Spinal cord (tissue), 10 donors: ENCODE results near the gene LRRC8D. TPM values are rescaled to one million over a fixed set of nuclear protein-coding genes. Genes with fewer than 3 reads are reported as not detected.

Experiments
- DNase-seq, 6 donors: peaks; one replicate each; pipeline versions ENCODE4 v3.0.0 to v3.0.0-alpha.2; 2013 to 2015; ENCODE audit warnings: low spot score in 6 of 6, low read depth in 4 of 6
- H3K27ac ChIP-seq: one replicate; pipeline ENCODE4 v1.5.1; 2013; ENCODE audit warnings: low read depth, low read length, control low read depth
- H3K27me3 ChIP-seq: one replicate; pipeline ENCODE4 v1.6.1; 2013; ENCODE audit warnings: low read length; ENCODE audit not compliant: control insufficient read depth, insufficient read depth
- H3K36me3 ChIP-seq: one replicate; pipeline ENCODE4 v1.6.1; 2013; ENCODE audit warnings: low read length; ENCODE audit not compliant: control insufficient read depth, insufficient read depth
- H3K4me1 ChIP-seq: one replicate; pipeline ENCODE4 v1.6.1; 2013; ENCODE audit warnings: low read length; ENCODE audit not compliant: control insufficient read depth, insufficient read depth
- H3K4me3 ChIP-seq: one replicate; pipeline ENCODE4 v1.5.1; 2013; ENCODE audit warnings: low read depth, low read length, control low read depth
- H3K9me3 ChIP-seq: one replicate; pipeline ENCODE4 v1.6.1; 2013; ENCODE audit warnings: low read length; ENCODE audit not compliant: control insufficient read depth, insufficient read depth
- WGBS: methylation state at CpG from one replicate; pipeline ENCODE4 v1.1.5; 2013; ENCODE audit warnings: missing lambda C conversion rate; ENCODE audit not compliant: insufficient coverage; 5-methylcytosine and 5-hydroxymethylcytosine counted together
- polyA plus RNA-seq, 2 donors: library from polyadenylated mRNA; unstranded; fragments of 120-200 nt; gene quantifications; one replicate each; pipeline ENCODE4 v1.2.1, GENCODE V29; 2013; ENCODE audit not compliant: insufficient read length in 2 of 2
- total RNA-seq, 2 donors: library from RNA; depleted of rRNA in 1 of 2; stranded (reverse); fragments of 120-200 nt in 1 of 2; fragments of >200 nt in 1 of 2; gene quantifications; one replicate each; pipeline versions ENCODE4 v1.2.3 to v1.2.4, GENCODE V29; 2013 to 2014
- donor health status: healthy.

Gene LRRC8D
- total and polyA plus RNA-seq, 4 donors, result 29.3 to 49.2 (median 45.2) TPM

DNA sequence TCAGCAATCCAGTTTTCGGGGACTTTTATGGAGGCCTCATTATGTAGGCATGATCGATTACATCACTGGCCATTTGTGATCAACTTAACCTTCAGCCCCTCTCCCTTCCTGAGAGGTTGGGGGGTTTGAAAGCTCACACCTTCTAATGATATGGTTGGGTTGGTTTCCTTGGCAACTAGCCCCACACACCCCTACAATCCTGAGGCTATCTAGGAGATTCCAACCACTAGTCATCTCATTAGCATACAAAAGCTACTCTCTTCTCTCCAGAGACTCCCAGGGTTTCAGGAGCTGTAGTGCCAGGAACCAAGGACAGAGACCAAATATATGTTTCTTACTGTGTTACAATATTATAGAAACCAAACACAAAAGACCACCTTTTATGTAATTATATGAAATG, 138.9 kb downstream of the LRRC8D start:
- Histone ChIP-seq H3K9me3 (no peaks in the 10 kb centered on the region), H3K27ac (no peak overlapping the region), H3K36me3 (no peaks in the 10 kb centered on the region), H3K4me3 (no peak overlapping the region), H3K4me1 (no peaks in the 10 kb centered on the region), H3K27me3 (no peaks in the 10 kb centered on the region)
- no CpG with 5 or more reads among the region's 2 CpGs for WGBS
- no peak for DNase-seq

DNA sequence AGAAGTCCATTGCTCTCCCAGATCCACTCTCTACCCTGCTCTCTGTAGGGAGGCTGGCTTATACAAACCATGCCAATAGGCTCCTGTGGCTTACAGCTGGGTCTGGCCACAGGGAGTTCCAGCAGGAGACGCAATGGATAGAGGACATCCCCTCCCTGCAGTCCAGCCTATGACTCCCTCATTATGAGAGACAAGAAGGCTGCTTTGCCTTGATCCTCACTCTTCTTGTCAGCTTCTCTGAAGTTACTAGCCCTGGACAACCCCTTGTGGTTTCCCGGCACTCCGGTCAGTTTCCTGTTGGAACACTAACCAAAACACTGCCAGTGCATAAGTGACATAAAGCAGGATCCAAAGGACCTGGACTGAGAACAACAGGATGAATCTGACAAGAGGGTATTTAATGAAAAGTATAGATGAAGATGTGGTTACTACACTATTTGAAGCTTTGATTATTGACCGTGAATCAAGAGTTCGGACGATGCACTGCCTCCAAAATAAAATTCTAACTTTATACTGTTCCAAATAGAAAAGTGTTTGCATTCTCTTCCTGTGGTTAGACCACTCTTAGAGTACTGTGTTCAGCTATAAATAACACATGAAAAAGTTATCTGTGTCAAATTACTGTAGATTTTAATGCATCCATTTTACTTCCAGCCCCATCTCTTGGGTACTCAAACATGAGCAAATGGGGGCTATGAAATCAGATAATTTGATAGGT, 141.4 kb downstream of the LRRC8D start:
- H3K4me3 ChIP-seq, result no peak overlapping the region
- no peak for DNase-seq
- no peaks in the 10 kb centered on the region for H3K4me1 ChIP-seq
- H3K9me3 ChIP-seq, result no peaks in the 10 kb centered on the region
- no peak overlapping the region for H3K27ac ChIP-seq
- no peaks in the 10 kb centered on the region for H3K36me3 ChIP-seq
- no peaks in the 10 kb centered on the region for H3K27me3 ChIP-seq
- WGBS, result 88% methylated on average over 1 of the region's 6 CpGs

DNA sequence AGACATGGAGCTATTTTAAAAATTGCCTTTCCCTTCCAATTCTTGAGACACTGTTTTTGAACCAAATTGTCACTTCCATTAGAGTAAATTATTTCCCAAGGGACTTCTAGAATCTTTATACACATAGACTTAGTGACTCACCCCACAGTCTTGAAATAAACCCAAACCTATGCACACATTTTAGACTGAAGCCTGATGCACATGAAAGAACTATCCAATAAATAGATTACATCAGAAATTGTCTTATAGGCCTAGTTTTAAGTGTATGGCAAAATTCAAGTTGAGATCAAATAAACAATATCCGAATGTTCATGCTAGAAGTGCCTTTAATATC, 141.9 kb downstream of the LRRC8D start:
- Histone ChIP-seq H3K9me3 (no peaks in the 10 kb centered on the region), H3K4me3 (no peak overlapping the region), H3K36me3 (no peaks in the 10 kb centered on the region), H3K4me1 (no peaks in the 10 kb centered on the region), H3K27me3 (no peaks in the 10 kb centered on the region), H3K27ac (no peak overlapping the region)
- DNase-seq, result no peak
- no CpG with 5 or more reads among the region's 1 CpG for whole genome bisulfite sequencing

DNA sequence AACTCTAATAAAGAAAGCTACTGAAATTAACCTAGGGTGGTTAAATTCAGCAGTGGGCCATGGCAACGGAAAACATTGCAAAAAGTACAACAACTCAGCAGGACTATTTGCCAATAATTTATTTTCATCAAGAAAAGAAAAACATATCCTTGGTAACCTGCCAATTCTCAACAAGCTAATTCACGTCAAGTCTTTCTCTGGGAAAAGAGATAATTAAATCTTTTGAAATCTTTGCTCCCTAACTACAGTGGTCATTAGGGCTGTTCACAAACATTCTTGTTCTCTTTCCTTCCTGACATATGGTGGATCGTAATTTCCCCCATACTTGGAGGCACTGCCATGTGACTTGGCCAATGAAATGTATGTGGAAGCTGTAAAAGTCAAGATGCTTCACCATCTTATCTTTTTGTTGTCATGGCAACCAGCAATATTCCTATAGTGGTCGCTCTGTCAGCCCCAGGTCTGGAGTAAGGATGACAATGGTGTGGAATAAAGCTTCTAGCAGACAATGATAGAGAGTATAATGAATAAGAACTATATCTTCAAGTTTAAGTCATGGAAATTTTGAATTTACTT, 144.4 kb downstream of the LRRC8D start:
- Histone ChIP-seq H3K4me3 (no peak overlapping the region), H3K9me3 (no peaks in the 10 kb centered on the region), H3K27ac (no peak overlapping the region), H3K4me1 (no peaks in the 10 kb centered on the region), H3K36me3 (no peaks in the 10 kb centered on the region), H3K27me3 (no peaks in the 10 kb centered on the region)
- DNase-seq, result peak in 2 of 6 donors; percentile 64 to 76
- no CpG with 5 or more reads among the region's 4 CpGs for WGBS

DNA sequence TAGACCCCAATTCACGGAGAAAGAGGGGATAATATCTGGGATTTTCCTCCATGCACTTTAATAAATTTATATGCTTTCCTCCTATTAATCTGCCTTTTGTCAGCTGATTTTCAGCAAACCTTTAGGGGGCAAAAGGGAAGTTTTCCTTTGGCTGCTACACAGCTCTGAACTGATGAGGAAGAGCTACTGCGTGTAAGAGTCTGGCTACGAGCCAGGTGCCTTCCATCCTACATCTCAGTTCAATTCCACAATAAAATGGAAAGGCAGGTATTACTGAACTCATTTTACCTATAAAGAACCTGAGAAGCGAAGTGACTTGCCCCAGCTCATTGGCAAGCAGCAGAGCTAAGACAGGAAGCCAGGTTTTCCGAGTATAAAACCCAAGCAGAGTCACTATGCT, 145.8 kb downstream of the LRRC8D start:
- Histone ChIP-seq H3K4me3 (no peak overlapping the region), H3K4me1 (no peaks in the 10 kb centered on the region), H3K9me3 (no peaks in the 10 kb centered on the region), H3K27ac (no peak overlapping the region), H3K27me3 (no peaks in the 10 kb centered on the region), H3K36me3 (no peaks in the 10 kb centered on the region)
- peak in 1 of 6 donors; percentile 33 for DNase-seq
- WGBS, result 77% methylated on average over 3 of the region's 5 CpGs

DNA sequence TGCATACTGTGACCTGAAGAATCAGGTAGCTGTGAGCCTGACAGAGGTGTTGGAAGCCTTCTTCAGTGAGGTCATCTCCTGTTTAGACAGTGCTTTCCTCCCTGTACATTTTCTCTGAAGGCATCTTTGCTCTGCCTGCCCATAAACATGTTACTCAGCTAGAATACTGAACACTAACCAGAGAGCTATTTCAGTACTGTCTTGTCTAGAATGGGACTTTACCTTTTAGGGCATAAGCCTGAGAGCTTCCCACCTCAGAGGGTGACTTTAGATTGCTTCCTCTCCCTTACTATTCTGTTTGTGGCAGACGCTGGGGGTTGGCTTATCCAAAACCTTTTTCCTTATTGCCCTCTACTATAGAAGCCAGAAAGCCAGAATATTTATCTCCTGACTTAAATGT, 150.8 kb downstream of the LRRC8D start:
- no CpG with 5 or more reads among the region's 1 CpG for WGBS
- Histone ChIP-seq H3K36me3 (no peaks in the 10 kb centered on the region), H3K27ac (no peak overlapping the region), H3K4me1 (no peaks in the 10 kb centered on the region), H3K4me3 (no peak overlapping the region), H3K27me3 (no peaks in the 10 kb centered on the region), H3K9me3 (no peaks in the 10 kb centered on the region)
- no peak for DNase-seq

DNA sequence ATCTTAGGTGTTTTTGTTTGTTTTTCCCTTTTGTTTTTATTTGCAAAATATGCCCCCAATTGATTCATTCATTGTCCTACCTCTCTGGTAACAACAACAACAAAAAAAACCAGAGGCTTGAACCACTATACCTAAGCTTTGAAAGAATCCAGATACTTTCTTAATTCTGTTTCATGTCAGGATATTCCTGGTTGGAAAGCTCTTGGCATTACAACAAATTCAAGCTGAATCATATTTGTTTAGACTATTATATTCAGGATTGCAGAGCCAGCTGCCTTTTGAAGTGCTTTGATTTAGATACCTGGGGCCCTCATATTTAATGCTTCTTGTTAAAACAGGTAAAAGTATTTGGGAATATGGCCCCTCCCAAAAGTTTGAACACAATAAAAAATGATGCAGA, 151.2 kb downstream of the LRRC8D start:
- Histone ChIP-seq H3K4me3 (no peak overlapping the region), H3K4me1 (no peaks in the 10 kb centered on the region), H3K27ac (no peak overlapping the region), H3K36me3 (no peaks in the 10 kb centered on the region), H3K9me3 (no peaks in the 10 kb centered on the region), H3K27me3 (no peaks in the 10 kb centered on the region)
- no peak for DNase-seq

DNA sequence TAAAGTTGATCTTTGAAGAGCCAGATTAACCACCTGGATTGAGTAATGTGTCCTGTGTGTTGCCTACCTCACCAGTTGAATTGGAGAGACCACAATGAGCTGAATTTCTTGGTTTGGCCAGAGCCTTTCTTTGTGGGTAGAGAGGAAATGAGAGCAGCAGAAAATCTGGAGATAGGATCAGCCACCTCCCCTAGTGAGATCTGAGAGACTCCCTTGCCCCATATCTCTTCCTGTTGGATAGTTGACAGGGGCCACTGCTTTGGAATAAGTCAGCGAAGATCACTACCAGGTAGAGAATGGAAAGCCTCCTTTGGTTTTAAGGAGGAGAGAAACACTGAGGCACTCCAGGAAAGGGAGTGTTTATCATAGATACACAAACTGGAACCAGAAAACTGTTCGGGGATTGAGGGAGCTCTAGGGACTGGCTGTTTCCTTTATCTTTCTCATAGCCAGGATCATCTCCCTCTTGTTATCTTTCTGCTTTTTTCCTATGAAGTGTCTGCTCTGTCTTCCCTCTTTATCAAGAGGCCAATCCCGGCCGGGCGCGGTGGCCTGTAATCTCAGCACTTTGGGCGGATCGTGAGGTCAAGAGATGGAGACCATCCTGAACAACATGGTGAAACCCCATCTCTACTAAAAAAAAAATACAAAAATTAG, 152.8 kb downstream of the LRRC8D start:
- 97% methylated on average over 5 of the region's 8 CpGs for WGBS

DNA sequence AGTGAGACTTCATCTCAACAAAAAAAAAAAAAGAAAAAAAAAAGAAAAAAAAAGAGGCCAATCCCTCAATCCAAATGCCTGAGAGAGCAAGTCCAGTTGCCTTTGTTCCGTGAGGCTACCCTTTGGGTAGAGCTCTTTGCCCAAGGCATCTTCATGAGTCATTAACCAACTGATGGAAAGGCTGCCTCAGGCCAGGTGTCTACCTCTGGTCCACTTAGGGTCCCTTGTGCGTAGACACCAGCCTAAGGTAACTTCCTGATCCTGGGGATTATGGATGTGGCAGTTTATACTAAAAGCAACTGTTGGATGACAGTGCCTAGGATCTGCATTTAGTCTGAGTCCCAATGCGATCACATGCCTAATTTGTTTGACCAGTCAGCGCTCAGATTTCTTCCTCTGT, 153.4 kb downstream of the LRRC8D start:
- H3K4me1 ChIP-seq, result no peaks in the 10 kb centered on the region
- H3K4me3 ChIP-seq, result no peak overlapping the region
- no peak overlapping the region for H3K27ac ChIP-seq
- no peaks in the 10 kb centered on the region for H3K27me3 ChIP-seq
- no peaks in the 10 kb centered on the region for H3K9me3 ChIP-seq
- H3K36me3 ChIP-seq, result no peaks in the 10 kb centered on the region
- DNase-seq, result no peak
- WGBS, result 100% methylated on average over 3 of the region's 4 CpGs

More for the DNA sequence above, 152.8 kb downstream of the LRRC8D start:
- H3K27me3 ChIP-seq, result no peaks in the 10 kb centered on the region
- H3K4me3 ChIP-seq, result no peak overlapping the region
- DNase-seq, result no peak
- H3K27ac ChIP-seq, result no peak overlapping the region
- H3K4me1 ChIP-seq, result no peaks in the 10 kb centered on the region
- no peaks in the 10 kb centered on the region for H3K9me3 ChIP-seq
- H3K36me3 ChIP-seq, result no peaks in the 10 kb centered on the region
